DOHH2 (cell line): ENCODE data around the gene QTRT2.

Experiments used
- H3F3A ChIP-seq: fragments of 200-600 bp; sonication (generic), shearing (Covaris generic); 2 replicates; pipeline ENCODE4 v1.6.0; 2016; ENCODE audit warnings: antibody characterized with exemption, mild to moderate bottlenecking; ENCODE audit not compliant: control insufficient read depth, insufficient read depth
- H3K27ac ChIP-seq: fragments of 200-600 bp; sonication (generic); 2 replicates; pipeline ENCODE4 v1.5.1; 2014; ENCODE audit warnings: low read depth, mild to moderate bottlenecking, low read length, moderate library complexity
- H3K27me3 ChIP-seq: fragments of 200-600 bp; sonication (generic); 2 replicates; pipeline ENCODE4 v1.6.1; 2014; ENCODE audit warnings: mild to moderate bottlenecking, low read length, mixed read lengths; ENCODE audit not compliant: control insufficient read depth
- H3K36me3 ChIP-seq: fragments of 200-600 bp; sonication (generic); 2 replicates; pipeline ENCODE4 v1.6.1; 2014; ENCODE audit warnings: mild to moderate bottlenecking, low read length, moderate library complexity, mixed read lengths; ENCODE audit not compliant: control insufficient read depth
- H3K4me1 ChIP-seq: fragments of 200-600 bp; sonication (generic); 2 replicates; pipeline ENCODE4 v1.6.1; 2014; ENCODE audit warnings: mild to moderate bottlenecking, low read length, mixed read lengths; ENCODE audit not compliant: control insufficient read depth
- H3K4me2 ChIP-seq: fragments of 200-600 bp; sonication (generic); 2 replicates; pipeline ENCODE4 v1.6.0; 2014; ENCODE audit warnings: mild to moderate bottlenecking, low read length, moderate library complexity
- H3K4me3 ChIP-seq: fragments of 200-600 bp; sonication (generic); 2 replicates; pipeline ENCODE4 v1.5.1; 2014; ENCODE audit warnings: mild to moderate bottlenecking, low read length, mixed read lengths
- H3K79me2 ChIP-seq: fragments of 200-600 bp; sonication (generic); 2 replicates; pipeline ENCODE4 v1.6.1; 2014; ENCODE audit warnings: mild to moderate bottlenecking, low read length, mixed read lengths; ENCODE audit not compliant: control insufficient read depth
- H3K9me2 ChIP-seq: fragments of 200-600 bp; sonication (generic); replicated peaks from 2 replicates; pipeline ENCODE4 v1.6.1; 2014; ENCODE audit warnings: mild to moderate bottlenecking, low read length, mixed read lengths; ENCODE audit not compliant: control insufficient read depth
- H3K9me3 ChIP-seq: fragments of 200-600 bp; sonication (generic); 2 replicates; pipeline ENCODE4 v1.6.1; 2014; ENCODE audit warnings: antibody characterized with exemption, low read length, mixed read lengths; ENCODE audit not compliant: control insufficient read depth, insufficient read depth
- H4K20me1 ChIP-seq: fragments of 200-600 bp; sonication (generic); 2 replicates; pipeline ENCODE4 v1.6.0; 2014; ENCODE audit warnings: low read depth, mild to moderate bottlenecking, antibody characterized with exemption, low read length, moderate library complexity; ENCODE audit not compliant: control insufficient read depth, insufficient read depth
- EZH2phosphoT487 ChIP-seq: fragments of 200-600 bp; sonication (generic); IDR thresholded peaks from 2 replicates; pipeline ENCODE4 v1.6.1; 2017; ENCODE audit warnings: borderline replicate concordance, mild to moderate bottlenecking, antibody characterized with exemption, low read length, moderate library complexity, mixed read lengths
- TF ChIP-seq, protein P1 (sequence below): fragments of 200-600 bp; sonication (generic); IDR thresholded peaks from one replicate; pipeline ENCODE4 v1.5.1; 2014; ENCODE audit warnings: antibody characterized with exemption, mild to moderate bottlenecking, low read depth, low read length; ENCODE audit not compliant: poor library complexity, severe bottlenecking

Gene QTRT2

GRCh38 chr3:114122027-114122709, 65.6 kb downstream of the QTRT2 start:
- H3K27me3 ChIP-seq: no peaks in the 10 kb centered on the region
- H3K4me1 ChIP-seq: no peaks in the 10 kb centered on the region
- H3K36me3 ChIP-seq: no peaks in the 10 kb centered on the region
- H3K9me2 ChIP-seq: no peaks in the 10 kb centered on the region
- no peak overlapping the region for H3K4me2 ChIP-seq
- no peak overlapping the region for H3K27ac ChIP-seq
- no peaks in the 10 kb centered on the region for H3K9me3 ChIP-seq
- no peaks in the 10 kb centered on the region for H3F3A ChIP-seq
- no peak overlapping the region for H3K4me3 ChIP-seq
- TF ChIP-seq, protein P1, sequence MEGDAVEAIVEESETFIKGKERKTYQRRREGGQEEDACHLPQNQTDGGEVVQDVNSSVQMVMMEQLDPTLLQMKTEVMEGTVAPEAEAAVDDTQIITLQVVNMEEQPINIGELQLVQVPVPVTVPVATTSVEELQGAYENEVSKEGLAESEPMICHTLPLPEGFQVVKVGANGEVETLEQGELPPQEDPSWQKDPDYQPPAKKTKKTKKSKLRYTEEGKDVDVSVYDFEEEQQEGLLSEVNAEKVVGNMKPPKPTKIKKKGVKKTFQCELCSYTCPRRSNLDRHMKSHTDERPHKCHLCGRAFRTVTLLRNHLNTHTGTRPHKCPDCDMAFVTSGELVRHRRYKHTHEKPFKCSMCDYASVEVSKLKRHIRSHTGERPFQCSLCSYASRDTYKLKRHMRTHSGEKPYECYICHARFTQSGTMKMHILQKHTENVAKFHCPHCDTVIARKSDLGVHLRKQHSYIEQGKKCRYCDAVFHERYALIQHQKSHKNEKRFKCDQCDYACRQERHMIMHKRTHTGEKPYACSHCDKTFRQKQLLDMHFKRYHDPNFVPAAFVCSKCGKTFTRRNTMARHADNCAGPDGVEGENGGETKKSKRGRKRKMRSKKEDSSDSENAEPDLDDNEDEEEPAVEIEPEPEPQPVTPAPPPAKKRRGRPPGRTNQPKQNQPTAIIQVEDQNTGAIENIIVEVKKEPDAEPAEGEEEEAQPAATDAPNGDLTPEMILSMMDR: no peak
- H4K20me1 ChIP-seq: no peaks in the 10 kb centered on the region
- H3K79me2 ChIP-seq: no peaks in the 10 kb centered on the region

- Histone ChIP-seq H3K9me2 (no peaks in the 10 kb centered on the region), H3K4me3 (no peak overlapping the region), H4K20me1 (no peaks in the 10 kb centered on the region), H3K79me2 (no peaks in the 10 kb centered on the region), H3K27ac (no peak overlapping the region), H3K9me3 (no peaks in the 10 kb centered on the region), H3K4me1 (no peaks in the 10 kb centered on the region), H3K36me3 (no peaks in the 10 kb centered on the region), H3F3A (no peaks in the 10 kb centered on the region), H3K27me3 (no peaks in the 10 kb centered on the region), H3K4me2 (no peak overlapping the region)
- TF ChIP-seq EZH2phosphoT487: no peak
- TF ChIP-seq, protein P1: no peak
These were observed 69.9 kb downstream of the QTRT2 start for GRCh38 chr3:114126461-114126860.

DNA sequence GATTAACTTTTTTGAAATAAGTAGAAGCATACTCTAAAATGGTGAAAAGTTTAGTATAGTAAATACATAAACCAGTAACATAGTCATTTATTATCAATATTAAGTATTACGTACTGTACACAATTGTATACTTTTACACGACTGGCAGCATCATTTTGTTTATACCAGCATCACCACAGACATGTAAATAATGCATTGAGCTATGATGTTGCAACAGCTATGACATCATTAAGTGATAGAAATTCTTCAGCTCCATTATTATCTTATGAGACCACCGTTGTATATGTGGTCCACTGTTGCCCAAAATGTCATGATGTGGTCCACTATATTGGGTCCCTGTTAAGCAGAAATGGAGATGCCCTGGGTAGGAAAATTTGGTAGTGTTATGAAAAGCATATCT, 71.0 kb downstream of the QTRT2 start:
- H3K4me3 ChIP-seq: no peak overlapping the region
- H4K20me1 ChIP-seq: no peaks in the 10 kb centered on the region
- no peak for TF ChIP-seq EZH2phosphoT487
- TF ChIP-seq, protein P1: no peak
- H3K4me2 ChIP-seq: no peak overlapping the region
- H3K9me3 ChIP-seq: no peaks in the 10 kb centered on the region
- no peaks in the 10 kb centered on the region for H3F3A ChIP-seq
- H3K36me3 ChIP-seq: no peaks in the 10 kb centered on the region
- H3K4me1 ChIP-seq: no peaks in the 10 kb centered on the region
- no peaks in the 10 kb centered on the region for H3K27me3 ChIP-seq
- H3K9me2 ChIP-seq: no peaks in the 10 kb centered on the region
- H3K79me2 ChIP-seq: no peaks in the 10 kb centered on the region
- no peak overlapping the region for H3K27ac ChIP-seq
